HUES48 (cell line): ENCODE data around the gene TBC1D22A.

Experiments
- H3K27ac ChIP-seq: one replicate; pipeline ENCODE4 v1.7.0; 2013; ENCODE audit warnings: low read depth, low read length, inconsistent platforms
- H3K27me3 ChIP-seq: 2 replicates; pipeline ENCODE4 v1.6.1; 2013; ENCODE audit warnings: mild to moderate bottlenecking, low read length; ENCODE audit not compliant: control insufficient read depth, insufficient read depth
- H3K36me3 ChIP-seq: 2 replicates; pipeline ENCODE4 v1.6.1; 2013; ENCODE audit warnings: low read length; ENCODE audit not compliant: control insufficient read depth, insufficient read depth
- H3K4me1 ChIP-seq: 2 replicates; pipeline ENCODE4 v1.6.1; 2013; ENCODE audit warnings: mild to moderate bottlenecking, low read length; ENCODE audit not compliant: control insufficient read depth, insufficient read depth
- H3K4me3 ChIP-seq: 2 replicates; pipeline ENCODE4 v1.5.1; 2013; ENCODE audit warnings: mild to moderate bottlenecking, low read depth, low read length
- H3K9ac ChIP-seq: 2 replicates; pipeline ENCODE4 v1.6.1; 2013; ENCODE audit warnings: mild to moderate bottlenecking, low read depth, low read length, moderate library complexity
- H3K9me3 ChIP-seq: 2 replicates; pipeline ENCODE4 v1.6.1; 2013; ENCODE audit warnings: low read length; ENCODE audit not compliant: control insufficient read depth, insufficient read depth

TBC1D22A gene

GRCh38 chr22:46878191-46878948 is 115.9 kb downstream of the TBC1D22A start:
- Histone ChIP-seq H3K27ac (no peak overlapping the region), H3K36me3 (no peaks in the 10 kb centered on the region), H3K9ac (no peak overlapping the region), H3K27me3 (no peaks in the 10 kb centered on the region), H3K4me3 (no peak overlapping the region), H3K4me1 (no peaks in the 10 kb centered on the region; the same call in 1 of the 2 replicates), H3K9me3 (no peaks in the 10 kb centered on the region)

GRCh38 chr22:46879083-46879482 is 116.6 kb downstream of the TBC1D22A start:
- Histone ChIP-seq H3K4me1 (no peaks in the 10 kb centered on the region; the same call in 1 of the 2 replicates), H3K27me3 (no peaks in the 10 kb centered on the region), H3K27ac (no peak overlapping the region), H3K36me3 (no peaks in the 10 kb centered on the region), H3K9me3 (no peaks in the 10 kb centered on the region), H3K9ac (no peak overlapping the region), H3K4me3 (no peak overlapping the region)

GRCh38 chr22:46881373-46882118 is 119.1 kb downstream of the TBC1D22A start:
- no peak overlapping the region for H3K4me3 ChIP-seq
- H3K9ac ChIP-seq, result no peak overlapping the region
- no peaks in the 10 kb centered on the region for H3K9me3 ChIP-seq
- no peak overlapping the region for H3K27ac ChIP-seq
- H3K4me1 ChIP-seq, result no peaks in the 10 kb centered on the region; the same call in 1 of the 2 replicates
- no peaks in the 10 kb centered on the region for H3K27me3 ChIP-seq
- H3K36me3 ChIP-seq, result no peaks in the 10 kb centered on the region

GRCh38 chr22:46883092-46883910 is 120.9 kb downstream of the TBC1D22A start:
- Histone ChIP-seq H3K4me3 (no peak overlapping the region), H3K27me3 (no peaks in the 10 kb centered on the region), H3K9ac (no peak overlapping the region), H3K9me3 (no peaks in the 10 kb centered on the region), H3K36me3 (no peaks in the 10 kb centered on the region), H3K4me1 (no peaks in the 10 kb centered on the region), H3K27ac (no peak overlapping the region)

- Histone ChIP-seq H3K27ac (no peak overlapping the region), H3K36me3 (no peaks in the 10 kb centered on the region), H3K27me3 (no peaks in the 10 kb centered on the region), H3K9me3 (no peaks in the 10 kb centered on the region), H3K4me3 (no peak overlapping the region), H3K9ac (no peak overlapping the region), H3K4me1 (no peaks in the 10 kb centered on the region)
These were observed 121.9 kb downstream of the TBC1D22A start for GRCh38 chr22:46884365-46884764.

- no peak overlapping the region for H3K27ac ChIP-seq
- no peaks in the 10 kb centered on the region for H3K9me3 ChIP-seq
- peaks cover 7% of the 10 kb centered on the region for H3K36me3 ChIP-seq
- no peaks in the 10 kb centered on the region for H3K4me1 ChIP-seq
- no peaks in the 10 kb centered on the region for H3K27me3 ChIP-seq
- no peak overlapping the region for H3K4me3 ChIP-seq
- H3K9ac ChIP-seq, result no peak overlapping the region
These were observed 125.5 kb downstream of the TBC1D22A start for GRCh38 chr22:46887978-46888377.

GRCh38 chr22:46890819-46891218 is 128.4 kb downstream of the TBC1D22A start:
- Histone ChIP-seq H3K27me3 (no peaks in the 10 kb centered on the region), H3K27ac (no peak overlapping the region), H3K4me1 (no peaks in the 10 kb centered on the region), H3K36me3 (peaks cover 14% of the 10 kb centered on the region), H3K9ac (no peak overlapping the region), H3K4me3 (no peak overlapping the region), H3K9me3 (no peaks in the 10 kb centered on the region)

GRCh38 chr22:46891382-46891951 is 129.0 kb downstream of the TBC1D22A start:
- Histone ChIP-seq H3K36me3 (peaks cover 17% of the 10 kb centered on the region), H3K9ac (no peak overlapping the region), H3K9me3 (no peaks in the 10 kb centered on the region), H3K27ac (no peak overlapping the region), H3K4me3 (no peak overlapping the region), H3K27me3 (no peaks in the 10 kb centered on the region), H3K4me1 (no peaks in the 10 kb centered on the region)

- Histone ChIP-seq H3K27me3 (no peaks in the 10 kb centered on the region), H3K36me3 (peaks cover 18% of the 10 kb centered on the region), H3K9me3 (no peaks in the 10 kb centered on the region), H3K9ac (no peak overlapping the region), H3K4me1 (no peaks in the 10 kb centered on the region), H3K4me3 (no peak overlapping the region), H3K27ac (no peak overlapping the region)
These were observed 130.4 kb downstream of the TBC1D22A start for GRCh38 chr22:46892866-46893265.

- no peaks in the 10 kb centered on the region for H3K27me3 ChIP-seq
- no peaks in the 10 kb centered on the region for H3K9me3 ChIP-seq
- peaks cover 18% of the 10 kb centered on the region for H3K36me3 ChIP-seq
- H3K4me3 ChIP-seq, result no peak overlapping the region
- no peak overlapping the region for H3K9ac ChIP-seq
- no peaks in the 10 kb centered on the region for H3K4me1 ChIP-seq
- H3K27ac ChIP-seq, result no peak overlapping the region
These were observed 131.0 kb downstream of the TBC1D22A start for GRCh38 chr22:46893281-46894020.
